Natural killer cell treated with Interleukin-12 subunit alpha and Interleukin-12 subunit beta and Interleukin-15 and Interleukin-18, amount 100 ng/mL, for 72 hours (primary cell): ENCODE data around the gene EEF2. TPM values are rescaled to one million over a fixed set of nuclear protein-coding genes. Genes with fewer than 3 reads are reported as not detected.
A peak's percentile ranks its signal among the peaks of the same experiment; 100 is the strongest.
"Not testable (repeated sequence)": the region's sequence is repeated elsewhere in the genome, so short reads cannot be mapped to it uniquely, and the experiment has no call there.

ENCODE experiments used
- ATAC-seq, 2 donors: fragments of 150-1000 bp; cut with Tn5 transposase in 1 of 2; sonication (Bioruptor Pico), chemical (Tn5 transposase) in 1 of 2; 2 replicates each; pipeline ENCODE4 v1.10.0; 2021
- DNase-seq: peaks from one replicate; pipeline ENCODE4 v3.0.0; 2022; ENCODE audit warnings: low spot score
- H3K27ac Mint-ChIP-seq, 2 donors: 1 replicate in 1 of 2; 2 replicates in 1 of 2; pipeline ENCODE4 v1.8.0; 2022; ENCODE audit warnings: mixed read lengths in 2 of 2, mild to moderate bottlenecking in 1 of 2, moderate library complexity in 1 of 2
- H3K27me3 Mint-ChIP-seq, 2 donors: 1 replicate in 1 of 2; 2 replicates in 1 of 2; pipeline ENCODE4 v1.8.0; 2022; ENCODE audit warnings: mixed read lengths in 2 of 2
- H3K36me3 Mint-ChIP-seq: one replicate; pipeline ENCODE4 v1.8.0; 2022; ENCODE audit warnings: mixed read lengths
- H3K4me1 Mint-ChIP-seq, 2 donors: 1 replicate in 1 of 2; 2 replicates in 1 of 2; pipeline ENCODE4 v1.8.0; 2022; ENCODE audit warnings: low read depth in 2 of 2, mixed read lengths in 2 of 2, mild to moderate bottlenecking in 1 of 2
- H3K4me3 Mint-ChIP-seq: one replicate; pipeline ENCODE4 v1.8.0; 2022; ENCODE audit warnings: mixed read lengths
- H3K9me3 Mint-ChIP-seq: 2 replicates; pipeline ENCODE4 v1.8.0; 2022; ENCODE audit warnings: mixed read lengths
- total RNA-seq, 2 donors: library from RNA; stranded (reverse); gene quantifications; one replicate each; pipeline ENCODE4 v1.2.3, GENCODE V29; 2022

The EEF2 gene
- total RNA-seq, 2 donors from 2014 or later: 1,877 to 2,672 TPM

DNA sequence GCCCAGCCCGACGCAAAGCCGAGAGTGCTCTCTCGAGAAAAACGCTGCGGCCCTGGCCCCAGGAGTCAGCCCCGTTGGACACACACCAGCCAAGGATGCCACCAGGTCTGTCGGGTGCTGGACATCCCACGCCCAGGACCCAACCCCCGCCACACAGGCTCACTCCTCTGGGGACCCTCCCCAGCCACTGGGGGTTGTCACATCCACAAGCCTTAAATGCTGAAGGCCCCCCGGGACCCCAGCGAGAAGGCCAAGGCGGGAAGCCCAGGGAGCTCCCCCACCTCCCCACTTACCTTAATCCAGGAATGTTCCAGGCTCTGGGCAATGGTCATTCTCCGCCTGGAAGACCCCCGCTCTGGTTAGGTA is 25.5 kb downstream of the EEF2 start:
- DNase-seq: no peak
- no peak overlapping the region for H3K4me3 Mint-ChIP-seq
- no peaks in the 10 kb centered on the region for H3K36me3 Mint-ChIP-seq
- H3K4me1 Mint-ChIP-seq: no peaks in the 10 kb centered on the region
- H3K27me3 Mint-ChIP-seq: no peaks in the 10 kb centered on the region
- no peaks in the 10 kb centered on the region for H3K9me3 Mint-ChIP-seq
- H3K27ac Mint-ChIP-seq: no peak overlapping the region
- ATAC-seq: no peak

DNA sequence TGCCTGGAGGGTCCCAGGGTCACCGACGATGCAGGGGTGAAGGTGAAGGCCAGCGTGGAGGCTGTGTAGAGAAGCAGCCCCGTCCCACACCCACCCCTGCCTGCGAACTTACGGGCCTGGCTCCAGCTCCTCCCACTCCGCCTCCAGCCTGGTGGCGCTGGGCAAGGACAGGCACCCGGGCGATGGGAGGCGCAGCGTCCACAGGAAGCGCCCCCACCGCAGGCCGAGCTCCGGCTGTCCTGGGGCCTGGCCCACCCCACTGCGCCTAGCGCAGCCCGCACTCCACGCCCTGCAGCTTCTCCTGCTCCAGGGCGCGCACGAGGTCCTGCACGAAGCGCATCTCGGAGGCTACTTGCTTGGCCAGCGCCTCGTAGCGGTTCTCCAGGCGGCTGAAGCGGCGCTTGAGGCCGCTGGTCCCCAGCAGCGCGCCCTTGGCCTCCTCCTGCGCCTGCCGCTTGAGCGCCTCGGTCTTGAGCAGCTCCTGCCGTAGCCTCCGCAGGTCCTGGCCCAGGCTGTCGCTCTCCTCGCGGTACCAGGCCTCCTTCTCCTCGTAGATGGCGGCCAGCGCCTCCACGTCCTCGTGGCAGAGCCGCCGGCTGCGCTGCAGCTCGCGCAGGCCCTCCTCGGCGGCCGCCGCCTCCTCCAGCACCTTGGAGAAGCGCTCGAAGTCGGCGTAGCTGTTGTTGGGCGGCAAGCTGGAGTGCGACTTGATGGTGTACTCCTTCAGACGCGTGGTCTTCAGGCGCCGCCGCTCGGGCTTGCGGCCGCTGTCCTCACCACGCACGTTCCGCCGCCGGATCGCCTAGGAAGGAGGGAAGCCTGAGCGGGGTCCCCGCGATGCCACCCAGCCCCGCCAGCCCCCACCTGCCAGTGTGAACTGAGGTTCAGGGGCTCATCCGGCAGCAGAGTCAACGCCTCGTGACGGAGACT is 26.2 kb downstream of the EEF2 start:
- DNase-seq (no peak), ATAC-seq (peak in 1 of 2 donors; percentile 34)
- H3K4me1 Mint-ChIP-seq: no peaks in the 10 kb centered on the region
- no peak overlapping the region for H3K27ac Mint-ChIP-seq
- H3K9me3 Mint-ChIP-seq: no peaks in the 10 kb centered on the region
- H3K36me3 Mint-ChIP-seq: no peaks in the 10 kb centered on the region
- no peak overlapping the region for H3K4me3 Mint-ChIP-seq
- H3K27me3 Mint-ChIP-seq: no peaks in the 10 kb centered on the region

DNA sequence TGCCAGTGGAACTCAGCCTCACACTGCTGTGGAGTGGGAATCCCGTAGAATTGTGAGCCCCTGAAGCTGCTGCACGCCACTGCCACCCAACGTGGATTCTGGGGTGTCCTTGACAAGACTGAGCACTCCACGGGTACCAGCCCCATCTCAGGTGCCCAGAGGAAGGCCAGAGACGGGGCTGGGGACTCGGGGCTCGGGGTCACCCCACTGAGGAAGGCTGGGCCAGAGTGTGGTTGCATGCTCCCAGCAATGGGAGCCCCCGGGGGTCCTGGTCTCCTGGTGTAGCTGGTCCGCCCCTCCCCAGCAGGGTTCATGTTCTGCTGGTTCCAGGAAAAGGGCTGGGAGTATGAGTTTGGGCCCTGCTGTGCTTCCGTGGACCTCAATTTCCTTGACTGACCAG is 29.6 kb downstream of the EEF2 start:
- ATAC-seq (no peak), DNase-seq (no peak)
- no peaks in the 10 kb centered on the region for H3K36me3 Mint-ChIP-seq
- H3K4me1 Mint-ChIP-seq: peaks cover 7 to 15% of the 10 kb centered on the region in 2 donors
- H3K9me3 Mint-ChIP-seq: no peaks in the 10 kb centered on the region
- H3K27me3 Mint-ChIP-seq: no peaks in the 10 kb centered on the region
- no peak overlapping the region for H3K4me3 Mint-ChIP-seq
- no peak overlapping the region for H3K27ac Mint-ChIP-seq

DNA sequence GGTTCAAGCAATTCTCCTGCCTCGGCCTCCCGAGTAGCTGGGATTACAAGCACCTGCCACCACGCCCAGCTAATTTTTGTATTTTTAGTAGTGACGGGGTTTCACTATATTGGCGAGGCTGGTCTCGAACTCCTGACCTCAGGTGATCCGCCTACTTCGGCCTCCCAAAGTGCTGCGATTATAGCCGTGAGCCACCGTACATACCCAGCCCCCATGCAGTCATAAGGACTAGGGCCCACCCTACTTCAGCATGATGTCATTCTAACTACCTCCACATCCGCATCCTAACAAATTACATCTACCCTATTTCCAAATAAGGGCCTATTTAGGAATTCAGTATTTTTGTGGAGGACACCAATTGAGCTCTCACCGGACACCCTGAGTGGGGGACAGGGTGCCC is 30.0 kb downstream of the EEF2 start:
- H3K27me3 Mint-ChIP-seq, ATAC-seq, H3K4me3 Mint-ChIP-seq: not testable (repeated sequence)

DNA sequence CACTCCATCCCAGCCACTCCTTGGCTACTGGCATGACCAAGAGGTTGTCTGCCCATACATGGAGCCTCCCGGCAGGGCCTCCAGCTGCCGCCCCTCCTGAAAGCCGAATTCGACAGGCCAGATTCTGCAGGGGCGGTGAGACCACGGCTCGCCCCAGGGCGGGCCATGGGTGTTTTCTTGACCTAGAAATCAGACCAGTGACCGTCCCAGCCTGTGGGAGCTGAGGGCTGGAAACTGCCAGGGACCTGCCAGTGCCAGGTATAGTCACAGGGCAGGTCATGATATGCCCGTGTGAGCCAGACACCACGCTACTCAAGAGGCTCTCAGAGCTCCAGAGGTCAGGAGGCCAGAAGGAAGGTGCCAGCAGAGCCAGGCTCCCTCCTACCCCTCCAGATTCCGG is 31.2 kb downstream of the EEF2 start:
- Mint-ChIP-seq H3K9me3 (no peaks in the 10 kb centered on the region), H3K4me1 (peaks cover 7 to 15% of the 10 kb centered on the region in 2 donors), H3K27me3 (no peaks in the 10 kb centered on the region), H3K36me3 (no peaks in the 10 kb centered on the region), H3K27ac (no peak overlapping the region), H3K4me3 (no peak overlapping the region)
- DNase-seq (no peak), ATAC-seq (no peak)

More for the DNA sequence above, 30.0 kb downstream of the EEF2 start:
- not testable (repeated sequence) for H3K27ac Mint-ChIP-seq, H3K9me3 Mint-ChIP-seq, H3K36me3 Mint-ChIP-seq, DNase-seq
- H3K4me1 Mint-ChIP-seq: peaks cover 7 to 15% of the 10 kb centered on the region in 2 donors

DNA sequence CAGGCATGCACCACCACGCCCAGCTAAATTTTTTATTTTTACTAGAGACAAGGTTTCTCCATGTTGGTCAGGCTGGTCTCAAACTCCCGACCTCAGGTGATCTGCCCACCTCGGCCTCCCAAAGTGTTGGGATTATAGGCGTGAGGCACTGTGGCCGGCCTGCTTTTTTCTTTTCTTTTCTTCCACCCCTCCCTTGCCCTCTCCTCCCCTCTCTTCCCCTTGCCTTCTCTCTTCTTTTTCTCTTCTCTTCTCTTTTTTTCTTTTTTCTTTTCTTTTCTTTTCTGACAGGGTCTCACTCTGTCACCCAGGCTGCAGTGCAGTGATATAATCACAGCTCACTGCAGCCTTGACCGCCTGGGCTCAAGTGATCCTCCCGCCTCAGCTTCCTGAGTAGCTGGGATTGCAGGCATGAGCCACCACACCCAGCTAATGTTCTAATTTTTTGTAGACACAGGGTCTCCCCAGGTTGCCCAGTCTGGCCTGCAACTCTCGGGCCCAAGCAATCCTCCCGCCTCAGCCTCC is 32.4 kb downstream of the EEF2 start:
- not testable (repeated sequence) for H3K4me3 Mint-ChIP-seq, H3K27me3 Mint-ChIP-seq, ATAC-seq, H3K9me3 Mint-ChIP-seq, DNase-seq, H3K36me3 Mint-ChIP-seq
- H3K4me1 Mint-ChIP-seq: peaks cover 7 to 15% of the 10 kb centered on the region in 2 donors
- peak overlapping the region; percentile 19 to 91 for H3K27ac Mint-ChIP-seq

DNA sequence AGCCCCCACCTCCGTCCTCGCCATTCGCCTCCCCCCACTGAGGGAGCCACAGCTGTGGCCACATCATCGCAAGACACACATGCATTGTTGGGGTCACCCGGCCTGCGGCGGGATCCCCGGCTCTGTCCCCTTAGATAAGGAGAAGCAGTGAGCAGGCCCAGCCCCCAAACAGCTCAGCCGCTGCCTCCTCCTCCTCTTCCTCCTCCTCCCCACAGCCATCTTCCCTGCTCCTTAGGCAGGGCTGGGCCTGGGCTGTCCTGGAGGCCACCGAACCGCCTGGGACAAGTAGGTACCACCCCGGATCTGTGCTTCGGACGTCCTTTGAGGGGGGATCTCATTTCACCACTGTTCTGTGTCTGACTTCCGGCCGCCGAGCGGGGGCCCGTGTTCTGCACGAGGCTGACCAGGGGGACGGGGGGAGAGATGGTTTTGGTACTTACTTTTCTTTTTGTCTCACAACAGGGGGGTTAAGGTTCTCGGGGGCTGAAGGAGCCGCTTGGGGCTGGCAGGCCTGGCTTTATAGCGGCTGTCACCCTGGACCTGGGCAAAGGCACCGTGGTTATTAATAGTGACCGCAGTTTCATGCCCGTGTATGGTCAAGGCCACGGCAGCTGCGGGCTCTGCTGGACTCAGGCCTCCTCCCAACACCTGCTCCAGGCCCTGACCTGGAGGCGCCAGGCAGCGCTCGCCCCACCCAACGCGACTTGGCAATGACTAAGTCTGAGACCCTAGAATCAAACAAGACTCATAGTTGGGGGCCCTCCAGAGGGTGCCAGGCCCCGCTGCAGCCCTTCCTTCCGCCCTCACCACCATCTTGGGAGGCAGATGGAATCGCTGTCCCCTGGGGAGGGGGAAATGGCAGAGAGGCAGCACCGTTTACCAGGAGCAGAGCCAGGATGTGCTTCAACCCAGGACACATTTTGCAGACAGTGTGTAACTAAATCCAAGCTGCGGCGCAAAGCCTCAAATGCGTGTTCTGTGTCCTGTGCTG is 34.1 kb downstream of the EEF2 start:
- peak overlapping the region; percentile 83 for H3K4me3 Mint-ChIP-seq
- H3K36me3 Mint-ChIP-seq: no peaks in the 10 kb centered on the region
- no peaks in the 10 kb centered on the region for H3K27me3 Mint-ChIP-seq
- no peaks in the 10 kb centered on the region for H3K9me3 Mint-ChIP-seq
- H3K4me1 Mint-ChIP-seq: peaks cover 7 to 18% of the 10 kb centered on the region in 2 donors
- ATAC-seq (peak; percentile 64 to 72), DNase-seq (no peak)
- peak overlapping the region; percentile 84 to 85 for H3K27ac Mint-ChIP-seq

DNA sequence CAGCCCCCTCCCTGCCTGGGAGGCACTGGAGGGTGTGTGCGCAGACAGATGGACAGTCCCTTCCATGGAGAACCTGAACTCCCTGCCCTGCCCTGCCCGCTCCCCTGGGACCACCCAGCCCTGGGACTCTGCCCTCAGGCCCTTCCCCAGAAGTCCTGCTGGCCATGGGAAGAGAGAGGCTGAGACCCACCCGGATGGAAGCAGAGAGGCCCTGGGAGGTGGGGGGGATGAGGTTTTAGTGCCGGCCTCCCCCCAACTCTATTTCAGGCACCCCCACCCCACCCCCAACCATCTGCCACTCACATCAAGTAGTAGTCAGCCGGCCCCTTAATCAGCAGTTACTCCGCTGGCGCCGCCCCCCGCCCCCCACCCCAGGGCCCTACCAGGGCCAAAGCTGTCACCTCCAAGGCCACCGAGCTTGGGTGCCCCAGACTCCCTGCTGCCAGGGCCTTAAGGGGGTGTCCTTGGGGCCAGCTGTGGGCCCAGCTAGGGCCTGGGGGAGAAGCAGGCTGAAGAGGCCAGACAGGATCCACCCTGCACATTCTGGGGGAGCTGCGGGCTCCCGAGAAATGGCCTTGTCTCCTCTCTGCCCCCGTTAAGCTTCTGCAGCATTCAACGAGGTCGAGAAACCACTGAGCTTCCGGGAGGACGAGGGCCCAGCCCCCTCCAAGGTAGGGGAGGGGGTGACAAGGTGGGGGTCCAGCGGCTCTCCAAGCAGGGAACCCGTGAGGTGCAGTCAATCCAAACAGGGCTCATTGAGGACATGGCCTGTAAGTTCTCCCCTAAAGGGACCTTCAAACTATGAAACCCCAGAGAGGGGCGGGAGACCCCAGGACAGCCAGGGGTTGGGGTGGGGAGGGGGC is 35.0 kb downstream of the EEF2 start:
- H3K4me1 Mint-ChIP-seq: peaks cover 7 to 18% of the 10 kb centered on the region in 2 donors
- H3K4me3 Mint-ChIP-seq: peak overlapping the region; percentile 83
- H3K36me3 Mint-ChIP-seq: no peaks in the 10 kb centered on the region
- H3K27ac Mint-ChIP-seq: peak overlapping the region; percentile 84 to 85
- no peaks in the 10 kb centered on the region for H3K9me3 Mint-ChIP-seq
- DNase-seq (no peak), ATAC-seq (peak in 1 of 2 donors; percentile 29)
- no peaks in the 10 kb centered on the region for H3K27me3 Mint-ChIP-seq

DNA sequence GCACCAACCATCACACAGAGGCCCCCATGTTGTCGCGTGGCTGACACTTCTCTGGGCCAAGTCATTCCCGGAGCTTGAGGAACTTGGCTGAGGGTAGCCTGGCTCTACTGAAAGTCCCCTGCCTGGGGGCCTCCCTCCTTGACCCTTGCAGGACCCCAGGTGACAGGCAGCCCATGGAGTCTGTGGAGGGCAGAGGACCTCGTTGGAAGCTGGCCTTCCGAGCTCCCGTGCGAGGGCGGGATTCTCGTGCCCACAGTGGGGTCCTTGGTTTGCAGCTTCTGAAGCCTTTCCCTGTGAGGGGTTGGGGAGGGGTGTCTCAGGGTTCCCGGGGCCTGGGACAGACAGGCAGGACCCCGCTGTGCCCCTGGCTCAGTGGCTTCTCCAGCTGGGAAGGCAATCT is 36.0 kb downstream of the EEF2 start:
- Mint-ChIP-seq H3K4me1 (peaks cover 8 to 20% of the 10 kb centered on the region in 2 donors), H3K27ac (peak overlapping the region in 1 of 2 donors; percentile 27), H3K36me3 (no peaks in the 10 kb centered on the region), H3K4me3 (no peak overlapping the region), H3K9me3 (no peaks in the 10 kb centered on the region), H3K27me3 (no peaks in the 10 kb centered on the region)
- DNase-seq: no peak
- no peak for ATAC-seq

DNA sequence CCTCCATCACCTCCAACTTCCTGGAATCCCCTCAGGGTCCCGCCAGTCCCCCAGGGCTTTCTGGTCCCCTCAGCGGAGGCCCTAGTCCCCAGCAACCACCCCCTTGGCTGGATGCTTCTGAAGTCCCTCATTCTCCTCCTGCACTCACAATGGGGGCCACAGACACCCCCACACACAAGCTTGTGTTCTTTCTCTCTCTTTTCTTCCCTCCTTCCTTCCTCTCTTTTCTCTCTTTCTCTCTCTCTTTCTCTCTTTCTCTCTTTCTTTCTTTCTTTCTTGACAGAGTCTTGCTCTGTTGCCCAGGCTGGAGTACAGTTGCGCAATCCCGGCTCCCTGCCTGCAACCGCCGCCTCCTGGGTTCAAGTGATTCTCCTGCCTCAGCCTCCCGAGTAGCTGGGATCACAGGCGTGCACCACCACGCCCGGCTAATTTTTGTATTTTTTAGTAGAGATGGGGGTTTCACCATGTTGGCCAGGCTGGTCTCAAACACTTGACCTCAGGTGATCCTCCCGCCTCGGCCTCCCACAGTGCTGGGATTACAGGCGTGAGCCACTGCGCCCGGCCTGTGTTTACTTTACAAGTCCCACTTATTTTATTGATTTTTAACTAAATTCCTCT is 37.8 kb downstream of the EEF2 start:
- ATAC-seq, H3K27ac Mint-ChIP-seq, DNase-seq, H3K4me3 Mint-ChIP-seq, H3K9me3 Mint-ChIP-seq, H3K27me3 Mint-ChIP-seq, H3K36me3 Mint-ChIP-seq: not testable (repeated sequence)
- peaks cover 11 to 16% of the 10 kb centered on the region in 2 donors for H3K4me1 Mint-ChIP-seq

DNA sequence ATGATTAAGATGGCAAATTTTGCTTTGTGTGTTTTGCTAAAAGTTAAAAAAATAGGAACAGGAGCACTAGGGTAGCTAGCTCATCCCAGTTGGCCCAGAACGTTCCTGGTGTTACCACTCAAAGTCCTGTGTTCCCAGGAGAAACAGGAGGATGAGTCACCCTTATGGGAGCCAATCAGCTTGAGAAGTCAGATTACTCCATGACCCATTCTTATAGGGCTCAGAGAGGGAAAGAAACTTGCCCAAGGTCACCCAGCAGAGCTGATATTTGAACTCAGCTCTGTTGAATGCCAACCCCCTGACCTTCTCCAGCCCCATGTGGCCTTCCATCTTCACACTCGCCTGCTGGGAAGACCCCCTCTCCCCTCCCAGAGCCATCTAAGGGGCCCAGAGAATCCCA is 39.4 kb downstream of the EEF2 start:
- DNase-seq: no peak
- Mint-ChIP-seq H3K27ac (no peak overlapping the region), H3K4me3 (no peak overlapping the region), H3K36me3 (no peaks in the 10 kb centered on the region), H3K9me3 (no peaks in the 10 kb centered on the region), H3K4me1 (peaks cover 5 to 8% of the 10 kb centered on the region in 2 donors), H3K27me3 (no peaks in the 10 kb centered on the region)
- no peak for ATAC-seq

DNA sequence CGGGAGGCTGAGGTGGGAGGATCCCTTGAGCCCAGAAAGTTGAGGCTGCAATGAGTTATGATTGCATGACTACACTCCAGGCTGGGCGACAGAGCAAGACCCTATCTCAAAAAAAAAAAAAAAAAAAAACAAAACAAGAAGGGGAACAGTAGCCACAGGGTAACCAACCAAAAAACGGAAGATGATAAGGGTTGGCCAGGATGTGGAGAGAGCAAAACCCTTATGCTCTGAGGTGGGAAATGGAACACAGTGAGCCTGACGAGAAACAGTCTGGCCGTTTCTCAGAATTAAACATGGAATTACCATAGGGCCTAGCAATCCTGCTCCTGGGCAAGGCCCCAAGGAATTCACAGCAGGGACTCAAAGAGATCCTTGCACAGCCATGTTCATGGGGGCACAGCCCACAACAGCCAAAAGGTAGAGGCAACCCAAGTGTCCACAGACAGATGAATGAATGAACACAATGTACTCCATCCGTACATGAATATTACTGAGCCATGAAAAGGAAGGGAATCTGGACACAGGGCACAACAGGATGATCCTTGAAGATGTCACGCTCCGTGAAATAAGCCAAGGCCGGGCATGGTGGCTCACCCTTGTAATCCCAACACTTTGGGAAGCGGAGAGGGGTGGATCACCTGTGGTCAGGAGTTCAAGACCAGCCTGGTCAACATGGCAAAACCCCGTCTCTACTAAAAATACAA is 41.1 kb downstream of the EEF2 start:
- H3K4me3 Mint-ChIP-seq: no peak overlapping the region
- peak overlapping the region in 1 of 2 donors; percentile 44 for H3K27ac Mint-ChIP-seq
- H3K36me3 Mint-ChIP-seq: no peaks in the 10 kb centered on the region
- ATAC-seq (no peak), DNase-seq (no peak)
- H3K9me3 Mint-ChIP-seq: no peaks in the 10 kb centered on the region
- no peaks in the 10 kb centered on the region for H3K27me3 Mint-ChIP-seq
- peaks cover 4 to 8% of the 10 kb centered on the region in 2 donors for H3K4me1 Mint-ChIP-seq
